Hepatocyte (in vitro differentiated cells): ENCODE measurements around the gene GNG7.

Experiments
- CTCF ChIP-seq: fragments of 200-600 bp; sonication (generic); IDR thresholded peaks from 2 replicates; pipeline ENCODE4 v1.5.1; 2016; ENCODE audit warnings: antibody characterized with exemption, mild to moderate bottlenecking; ENCODE audit not compliant: poor library complexity
- EZH2 ChIP-seq: fragments of 200-600 bp; sonication (generic); IDR thresholded peaks from 2 replicates; pipeline ENCODE4 v1.6.1; 2016; ENCODE audit warnings: antibody characterized with exemption, mild to moderate bottlenecking, borderline replicate concordance
- EZH2phosphoT487 ChIP-seq: fragments of 200-600 bp; sonication (generic); IDR thresholded peaks from one replicate; pipeline ENCODE4 v1.6.1; 2018; ENCODE audit warnings: antibody characterized with exemption, mild to moderate bottlenecking, low read depth, moderate library complexity; ENCODE audit not compliant: unreplicated experiment, severe bottlenecking

- TF ChIP-seq CTCF (no peak), EZH2 (no peak), EZH2phosphoT487 (no peak)
Measured at GRCh38 chr19:2739602-2740313, 37.3 kb upstream of the GNG7 start, which contains the start of gene SLC39A3.
